ENCODE results near the gene CCS.

The CCS gene

DNA sequence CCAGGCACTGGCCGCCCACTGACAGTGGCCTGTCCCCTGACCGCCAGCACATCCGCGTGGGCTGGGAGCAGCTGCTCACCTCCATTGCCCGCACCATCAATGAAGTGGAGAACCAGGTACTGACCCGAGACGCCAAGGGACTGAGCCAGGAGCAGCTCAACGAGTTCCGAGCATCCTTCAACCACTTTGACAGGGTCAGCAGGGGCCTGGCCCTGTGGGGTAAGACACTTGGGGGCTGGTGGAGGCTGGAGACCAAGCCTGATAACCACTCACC lies 31.1 kb upstream of the CCS start:
- H3K36me3 ChIP-seq (ENCODE audit: control insufficient read depth in 2 of 2, insufficient read depth in 1 of 2, low read length in 2 of 2) = no peaks in the 10 kb centered on the region

DNA sequence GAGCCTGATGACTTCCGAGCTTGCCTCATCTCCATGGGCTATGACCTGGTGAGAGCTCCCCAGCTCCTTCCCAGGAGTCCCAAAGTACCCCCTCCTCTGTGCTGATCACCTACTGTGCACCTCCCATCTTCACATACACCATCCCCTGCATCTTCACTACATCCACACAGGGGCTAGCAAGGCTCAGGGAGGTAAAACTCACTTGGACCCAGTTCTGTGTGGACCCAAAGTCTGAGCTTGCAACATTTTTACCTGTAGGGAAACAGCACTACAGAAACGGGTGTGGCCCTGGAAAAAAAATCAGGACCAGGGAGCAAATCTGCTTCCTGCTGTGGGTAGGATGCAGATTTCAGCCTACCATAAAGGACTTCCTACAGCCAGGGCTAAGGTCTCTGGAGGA lies 30.7 kb upstream of the CCS start:
- ChIA-PET POLR2A (interaction anchor here (2.3 kb wide), 1 partner anchor 16 kb away, joined by 9 read pairs; the partner anchor contains the start of genes ACTN3 and ZDHHC24), CTCF (interaction anchor here (0.6 to 1.0 kb wide), 2 partner anchors 16 to 18 kb away, joined by 3 to 4 read pairs; partner anchors contain the start of gene ZDHHC24)
- Histone ChIP-seq H3K27ac (ENCODE audit: extremely low read depth, low read depth, low read length) (no peak overlapping the region), H3K4me3 (ENCODE audit: low read depth, low read length) (no peak overlapping the region), H3K36me3 (ENCODE audit: control insufficient read depth in 2 of 2, insufficient read depth in 1 of 2, low read length in 2 of 2) (no peaks in the 10 kb centered on the region), H3K9me3 (ENCODE audit: control insufficient read depth, insufficient read depth, low read depth, low read length) (no peaks in the 10 kb centered on the region), H3K4me1 (ENCODE audit: control insufficient read depth, insufficient read depth, low read length) (no peaks in the 10 kb centered on the region)
- TF ChIP-seq ZNF654 (tag by site-specific recombination; IDR thresholded peaks at IDR 0.05; ENCODE audit: low read depth) (no peak), ZNF366 (tag by site-specific recombination; conservative IDR thresholded peaks at IDR 0.05) (no peak), ZNF558 (tag by site-specific recombination; IDR thresholded peaks at IDR 0.05) (no peak), ZNF571 (tag by site-specific recombination; IDR thresholded peaks at IDR 0.05) (no peak), ZBTB7A (tag by site-specific recombination; IDR thresholded peaks at IDR 0.05; ENCODE audit: low read depth) (no peak), HOXA7 (CRISPR knock-in tag; IDR thresholded peaks at IDR 0.05; ENCODE audit: borderline replicate concordance) (no peak), ZNF510 (tag by site-specific recombination; IDR thresholded peaks at IDR 0.05; ENCODE audit: insufficient replicate concordance) (no peak), HOXC10 (CRISPR knock-in tag; IDR thresholded peaks at IDR 0.05) (no peak), ZNF311 (tag by site-specific recombination; IDR thresholded peaks at IDR 0.05; ENCODE audit: borderline replicate concordance) (no peak), ZNF549 (tag by site-specific recombination; IDR thresholded peaks at IDR 0.05) (no peak), ZNF391 (tag by site-specific recombination; IDR thresholded peaks at IDR 0.05; ENCODE audit: borderline replicate concordance, low read depth) (no peak), YY2 (tag by site-specific recombination; IDR thresholded peaks at IDR 0.05) (no peak), ZNF623 (tag by site-specific recombination; IDR thresholded peaks at IDR 0.05) (no peak)
- TF ChIP-seq, protein P1, sequence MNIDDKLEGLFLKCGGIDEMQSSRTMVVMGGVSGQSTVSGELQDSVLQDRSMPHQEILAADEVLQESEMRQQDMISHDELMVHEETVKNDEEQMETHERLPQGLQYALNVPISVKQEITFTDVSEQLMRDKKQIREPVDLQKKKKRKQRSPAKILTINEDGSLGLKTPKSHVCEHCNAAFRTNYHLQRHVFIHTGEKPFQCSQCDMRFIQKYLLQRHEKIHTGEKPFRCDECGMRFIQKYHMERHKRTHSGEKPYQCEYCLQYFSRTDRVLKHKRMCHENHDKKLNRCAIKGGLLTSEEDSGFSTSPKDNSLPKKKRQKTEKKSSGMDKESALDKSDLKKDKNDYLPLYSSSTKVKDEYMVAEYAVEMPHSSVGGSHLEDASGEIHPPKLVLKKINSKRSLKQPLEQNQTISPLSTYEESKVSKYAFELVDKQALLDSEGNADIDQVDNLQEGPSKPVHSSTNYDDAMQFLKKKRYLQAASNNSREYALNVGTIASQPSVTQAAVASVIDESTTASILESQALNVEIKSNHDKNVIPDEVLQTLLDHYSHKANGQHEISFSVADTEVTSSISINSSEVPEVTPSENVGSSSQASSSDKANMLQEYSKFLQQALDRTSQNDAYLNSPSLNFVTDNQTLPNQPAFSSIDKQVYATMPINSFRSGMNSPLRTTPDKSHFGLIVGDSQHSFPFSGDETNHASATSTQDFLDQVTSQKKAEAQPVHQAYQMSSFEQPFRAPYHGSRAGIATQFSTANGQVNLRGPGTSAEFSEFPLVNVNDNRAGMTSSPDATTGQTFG (tag by site-specific recombination; IDR thresholded peaks at IDR 0.05; ENCODE audit: borderline replicate concordance) = no peak
- TF ChIP-seq, protein P2, sequence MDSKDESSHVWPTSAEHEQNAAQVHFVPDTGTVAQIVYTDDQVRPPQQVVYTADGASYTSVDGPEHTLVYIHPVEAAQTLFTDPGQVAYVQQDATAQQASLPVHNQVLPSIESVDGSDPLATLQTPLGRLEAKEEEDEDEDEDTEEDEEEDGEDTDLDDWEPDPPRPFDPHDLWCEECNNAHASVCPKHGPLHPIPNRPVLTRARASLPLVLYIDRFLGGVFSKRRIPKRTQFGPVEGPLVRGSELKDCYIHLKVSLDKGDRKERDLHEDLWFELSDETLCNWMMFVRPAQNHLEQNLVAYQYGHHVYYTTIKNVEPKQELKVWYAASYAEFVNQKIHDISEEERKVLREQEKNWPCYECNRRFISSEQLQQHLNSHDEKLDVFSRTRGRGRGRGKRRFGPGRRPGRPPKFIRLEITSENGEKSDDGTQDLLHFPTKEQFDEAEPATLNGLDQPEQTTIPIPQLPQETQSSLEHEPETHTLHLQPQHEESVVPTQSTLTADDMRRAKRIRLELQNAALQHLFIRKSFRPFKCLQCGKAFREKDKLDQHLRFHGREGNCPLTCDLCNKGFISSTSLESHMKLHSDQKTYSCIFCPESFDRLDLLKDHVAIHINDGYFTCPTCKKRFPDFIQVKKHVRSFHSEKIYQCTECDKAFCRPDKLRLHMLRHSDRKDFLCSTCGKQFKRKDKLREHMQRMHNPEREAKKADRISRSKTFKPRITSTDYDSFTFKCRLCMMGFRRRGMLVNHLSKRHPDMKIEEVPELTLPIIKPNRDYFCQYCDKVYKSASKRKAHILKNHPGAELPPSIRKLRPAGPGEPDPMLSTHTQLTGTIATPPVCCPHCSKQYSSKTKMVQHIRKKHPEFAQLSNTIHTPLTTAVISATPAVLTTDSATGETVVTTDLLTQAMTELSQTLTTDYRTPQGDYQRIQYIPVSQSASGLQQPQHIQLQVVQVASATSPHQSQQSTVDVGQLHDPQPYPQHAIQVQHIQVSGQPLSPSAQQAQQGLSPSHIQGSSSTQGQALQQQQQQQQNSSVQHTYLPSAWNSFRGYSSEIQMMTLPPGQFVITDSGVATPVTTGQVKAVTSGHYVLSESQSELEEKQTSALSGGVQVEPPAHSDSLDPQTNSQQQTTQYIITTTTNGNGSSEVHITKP (tag by site-specific recombination; IDR thresholded peaks at IDR 0.05) = no peak

More for the DNA sequence above, 31.1 kb upstream of the CCS start:
- ChIA-PET CTCF (no interaction called here), POLR2A (interaction anchor here (2.3 kb wide), 1 partner anchor 16 kb away, joined by 9 read pairs; the partner anchor contains the start of genes ACTN3 and ZDHHC24)
- H3K4me1 ChIP-seq (ENCODE audit: control insufficient read depth, insufficient read depth, low read length) = no peaks in the 10 kb centered on the region
- TF ChIP-seq KLF8 (tag by site-specific recombination; IDR thresholded peaks at IDR 0.05) = no peak
- TF ChIP-seq ZNF521 (tag by site-specific recombination; IDR thresholded peaks at IDR 0.05) = no peak
- TF ChIP-seq ZNF768 (tag by site-specific recombination; IDR thresholded peaks at IDR 0.05) = no peak
- no peak for TF ChIP-seq INSM2 (tag by site-specific recombination; IDR thresholded peaks at IDR 0.05)
- no peak for TF ChIP-seq OVOL3 (tag by site-specific recombination; IDR thresholded peaks at IDR 0.05)
- no peak for TF ChIP-seq ZNF473 (tag by site-specific recombination; IDR thresholded peaks at IDR 0.05)
- no peak for TF ChIP-seq RBAK (tag by site-specific recombination; IDR thresholded peaks at IDR 0.05)
- TF ChIP-seq ZNF311 (tag by site-specific recombination; IDR thresholded peaks at IDR 0.05; ENCODE audit: borderline replicate concordance) = no peak
- no peak for TF ChIP-seq ZNF146 (tag by site-specific recombination; IDR thresholded peaks at IDR 0.05)
- TF ChIP-seq, protein P1 (tag by site-specific recombination; IDR thresholded peaks at IDR 0.05; ENCODE audit: borderline replicate concordance) = no peak
- no peak for TF ChIP-seq ZIC2 (tag by site-specific recombination; IDR thresholded peaks at IDR 0.05)
- no peak for TF ChIP-seq MYNN (tag by site-specific recombination; IDR thresholded peaks at IDR 0.05; ENCODE audit: borderline replicate concordance)
- TF ChIP-seq, protein P3, sequence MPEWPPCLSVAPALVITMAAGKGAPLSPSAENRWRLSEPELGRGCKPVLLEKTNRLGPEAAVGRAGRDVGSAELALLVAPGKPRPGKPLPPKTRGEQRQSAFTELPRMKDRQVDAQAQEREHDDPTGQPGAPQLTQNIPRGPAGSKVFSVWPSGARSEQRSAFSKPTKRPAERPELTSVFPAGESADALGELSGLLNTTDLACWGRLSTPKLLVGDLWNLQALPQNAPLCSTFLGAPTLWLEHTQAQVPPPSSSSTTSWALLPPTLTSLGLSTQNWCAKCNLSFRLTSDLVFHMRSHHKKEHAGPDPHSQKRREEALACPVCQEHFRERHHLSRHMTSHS (tag by site-specific recombination; IDR thresholded peaks at IDR 0.05) = no peak
- H3K27ac ChIP-seq (ENCODE audit: extremely low read depth, low read depth, low read length) = no peak overlapping the region
- H3K9me3 ChIP-seq (ENCODE audit: control insufficient read depth, insufficient read depth, low read depth, low read length) = no peaks in the 10 kb centered on the region
- no peak overlapping the region for H3K4me3 ChIP-seq (ENCODE audit: low read depth, low read length)
